GM23338 (cell line): ENCODE measurements around the gene ZNF648. TPM values are rescaled to one million over a fixed set of nuclear protein-coding genes. Genes with fewer than 3 reads are reported as not detected.

Experiments
- ATAC-seq: fragments of 200-7000 bp; cut with Tn5 transposase; 3 replicates; pipeline ENCODE4 v1.9.1; 2020
- DNase-seq: peaks from one replicate; pipeline ENCODE4 v3.0.0-alpha.2; 2015; ENCODE audit warnings: low spot score
- H2AFZ ChIP-seq: fragments of 200-600 bp; sonication (generic); 2 replicates; pipeline ENCODE4 v1.8.0; 2016; ENCODE audit warnings: antibody characterized with exemption, mild to moderate bottlenecking, moderate library complexity
- H3F3A ChIP-seq: fragments of 200-600 bp; sonication (generic); replicated peaks from 2 replicates; pipeline ENCODE4 v1.8.0; 2017; ENCODE audit warnings: antibody characterized with exemption, mixed run types, low read depth
- H3K27ac ChIP-seq: fragments of 200-600 bp; sonication (generic); 2 replicates; pipeline ENCODE4 v1.6.1; 2016; ENCODE audit warnings: low read depth
- H3K27me3 ChIP-seq: fragments of 200-600 bp; sonication (generic); 2 replicates; pipeline ENCODE4 v1.8.0; 2016; ENCODE audit warnings: mild to moderate bottlenecking, mixed run types, moderate library complexity; ENCODE audit not compliant: insufficient read depth
- H3K36me3 ChIP-seq: fragments of 200-600 bp; sonication (generic); 2 replicates; pipeline ENCODE4 v1.8.0; 2016; ENCODE audit warnings: mild to moderate bottlenecking; ENCODE audit not compliant: insufficient read depth
- H3K4me1 ChIP-seq: fragments of 200-600 bp; sonication (generic); 2 replicates; pipeline ENCODE4 v1.8.0; 2016; ENCODE audit warnings: mild to moderate bottlenecking, moderate library complexity; ENCODE audit not compliant: insufficient read depth
- H3K4me2 ChIP-seq: fragments of 200-600 bp; sonication (generic); 2 replicates; pipeline ENCODE4 v1.7.1; 2017; ENCODE audit warnings: mixed run types
- H3K4me3 ChIP-seq: fragments of 200-600 bp; sonication (generic); 2 replicates; pipeline ENCODE4 v1.6.1; 2016; ENCODE audit warnings: mixed run types
- H3K79me2 ChIP-seq: fragments of 200-600 bp; sonication (generic); replicated peaks from 2 replicates; pipeline ENCODE4 v1.8.0; 2017; ENCODE audit warnings: mild to moderate bottlenecking; ENCODE audit not compliant: insufficient read depth
- H3K9me2 ChIP-seq: fragments of 200-600 bp; sonication (generic); 2 replicates; pipeline ENCODE4 v1.8.0; 2017; ENCODE audit not compliant: insufficient read depth
- H4K20me1 ChIP-seq: fragments of 200-600 bp; sonication (generic); replicated peaks from 2 replicates; pipeline ENCODE4 v1.8.0; 2017; ENCODE audit warnings: mild to moderate bottlenecking; ENCODE audit not compliant: insufficient read depth
- H3K27ac Mint-ChIP-seq: 2 replicates; pipeline ENCODE4 v1.8.0; 2020; ENCODE audit warnings: inconsistent platforms, mild to moderate bottlenecking, moderate library complexity, mixed read lengths
- H3K27me3 Mint-ChIP-seq: 3 replicates; pipeline ENCODE4 v1.8.0; 2022; ENCODE audit warnings: low read depth, mild to moderate bottlenecking, moderate library complexity, mixed read lengths, inconsistent platforms; ENCODE audit not compliant: insufficient read depth, poor library complexity
- H3K36me3 Mint-ChIP-seq: 3 replicates; pipeline ENCODE4 v1.8.0; 2021; ENCODE audit warnings: low read depth, mild to moderate bottlenecking, inconsistent platforms, moderate library complexity, mixed read lengths
- H3K4me1 Mint-ChIP-seq: 3 replicates; pipeline ENCODE4 v1.8.0; 2020; ENCODE audit warnings: mild to moderate bottlenecking, inconsistent platforms, mixed read lengths
- H3K4me3 Mint-ChIP-seq: 3 replicates; pipeline ENCODE4 v1.8.0; 2021; ENCODE audit warnings: moderate library complexity, mild to moderate bottlenecking, inconsistent platforms, mixed read lengths
- H3K9me3 Mint-ChIP-seq: 3 replicates; pipeline ENCODE4 v1.8.0; 2020; ENCODE audit warnings: moderate library complexity, mild to moderate bottlenecking, inconsistent platforms, mixed read lengths
- CTCF ChIP-seq, 2 experiments: fragments of 200-600 bp in 1 of 2; sonication (generic) in 1 of 2; conservative IDR thresholded peaks; 2 replicates each; pipeline versions ENCODE4 v1.5.1 to v1.6.1; 2016 to 2017; ENCODE audit warnings: antibody characterized with exemption in 2 of 2, low read depth in 2 of 2, mild to moderate bottlenecking in 2 of 2, moderate library complexity in 1 of 2
- NANOG ChIP-seq: IDR thresholded peaks from 2 replicates; pipeline ENCODE4 v1.6.1; 2016; ENCODE audit warnings: antibody characterized with exemption, borderline replicate concordance
- POLR2AphosphoS5 ChIP-seq: IDR thresholded peaks from 2 replicates; pipeline ENCODE4 v1.6.1; 2016; ENCODE audit warnings: antibody characterized with exemption, low read depth
- STAT1 ChIP-seq: IDR thresholded peaks from one replicate; pipeline ENCODE4 v1.6.1; 2016; ENCODE audit warnings: antibody characterized with exemption; ENCODE audit not compliant: unreplicated experiment
- ZNF114 ChIP-seq: fragments of 250-450 bp; sonication (Bioruptor Pico); IDR thresholded peaks from 2 replicates; pipeline ENCODE4 v1.5.0; 2020; ENCODE audit warnings: mild to moderate bottlenecking, moderate library complexity
- ZNF462 ChIP-seq: fragments of 250-450 bp; sonication (Bioruptor Pico); IDR thresholded peaks from 2 replicates; pipeline ENCODE4 v1.5.0; 2020; ENCODE audit warnings: mild to moderate bottlenecking, moderate library complexity
- polyA plus RNA-seq: library from polyadenylated mRNA; unstranded; fragments of >200 nt; fragmentation: Nextera tagmentation; extraction: Ambion mirVana; gene quantifications from 2 replicates; pipeline ENCODE4 v1.2.1, GENCODE V29; 2016
- total RNA-seq: library from RNA; depleted of rRNA; stranded (reverse); fragments of >200 nt; shearing (Covaris generic); gene quantifications from 2 replicates; pipeline ENCODE4 v1.2.3, GENCODE V29; 2014
- TF ChIP-seq, protein P1 (sequence below): IDR thresholded peaks from 2 replicates; pipeline ENCODE4 v1.6.1; 2016; ENCODE audit warnings: antibody characterized with exemption

ZNF648 gene
- total and polyA plus RNA-seq, 2 experiments from 2014 or later = 0.24 to 1.2 TPM

- TF ChIP-seq ZNF462 (CRISPR knock-in tag) (no peak), POLR2AphosphoS5 (no peak), CTCF (conservative IDR thresholded peaks at IDR 0.05; ENCODE audit: low read depth in 2 of 2) (no peak), NANOG (no peak), ZNF114 (no peak), STAT1 (no peak)
- TF ChIP-seq, protein P1, sequence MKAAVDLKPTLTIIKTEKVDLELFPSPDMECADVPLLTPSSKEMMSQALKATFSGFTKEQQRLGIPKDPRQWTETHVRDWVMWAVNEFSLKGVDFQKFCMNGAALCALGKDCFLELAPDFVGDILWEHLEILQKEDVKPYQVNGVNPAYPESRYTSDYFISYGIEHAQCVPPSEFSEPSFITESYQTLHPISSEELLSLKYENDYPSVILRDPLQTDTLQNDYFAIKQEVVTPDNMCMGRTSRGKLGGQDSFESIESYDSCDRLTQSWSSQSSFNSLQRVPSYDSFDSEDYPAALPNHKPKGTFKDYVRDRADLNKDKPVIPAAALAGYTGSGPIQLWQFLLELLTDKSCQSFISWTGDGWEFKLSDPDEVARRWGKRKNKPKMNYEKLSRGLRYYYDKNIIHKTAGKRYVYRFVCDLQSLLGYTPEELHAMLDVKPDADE = no peak
Measured at GRCh38 chr1:182093781-182094180, 32.3 kb upstream of the ZNF648 start (continued).

DNA sequence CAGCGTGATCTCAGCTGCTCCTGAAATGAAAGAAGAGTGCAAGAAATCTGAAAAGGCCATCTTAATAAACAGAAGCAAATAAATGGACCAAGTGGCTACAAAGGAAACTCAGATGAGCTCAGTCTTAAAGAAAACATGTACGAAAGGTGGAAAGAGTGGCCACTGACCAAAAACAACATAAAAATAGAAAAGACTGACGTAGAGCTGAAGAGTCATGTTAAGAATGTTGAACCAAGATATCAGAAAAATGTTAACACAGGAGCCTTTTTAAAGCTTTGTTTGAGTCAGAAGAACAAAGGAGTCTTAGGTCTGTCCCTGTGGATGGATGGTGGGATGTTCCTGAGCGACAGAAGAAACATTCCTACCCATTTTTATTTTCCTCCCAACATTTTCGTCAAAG is 30.8 kb upstream of the ZNF648 start:
- Histone ChIP-seq H3K36me3 (no peaks in the 10 kb centered on the region), H3K4me1 (peaks cover 6% of the 10 kb centered on the region; the same call in 1 of the 2 replicates), H3K27ac (no peak overlapping the region), H4K20me1 (no peaks in the 10 kb centered on the region), H3K9me2 (peaks cover 13% of the 10 kb centered on the region; the same call in 1 of the 2 replicates), H3K79me2 (no peaks in the 10 kb centered on the region), H3K4me3 (no peak overlapping the region), H3K27me3 (no peaks in the 10 kb centered on the region), H3K4me2 (no peak overlapping the region), H2AFZ (no peak overlapping the region), H3F3A (no peaks in the 10 kb centered on the region)
- H3K4me3 Mint-ChIP-seq = no peak overlapping the region
- H3K4me1 Mint-ChIP-seq = peaks cover 8% of the 10 kb centered on the region
- peaks cover 9% of the 10 kb centered on the region for H3K27me3 Mint-ChIP-seq
- H3K27ac Mint-ChIP-seq = no peak overlapping the region
- DNase-seq (no peak), ATAC-seq (no peak)
- H3K36me3 Mint-ChIP-seq = no peaks in the 10 kb centered on the region
- H3K9me3 Mint-ChIP-seq = no peaks in the 10 kb centered on the region; the same call in 2 of the 3 replicates
- TF ChIP-seq CTCF (conservative IDR thresholded peaks at IDR 0.05; ENCODE audit: low read depth in 2 of 2) (no peak), ZNF114 (no peak)
- TF ChIP-seq, protein P1 = no peak
